Neural cell (in vitro differentiated cells): ENCODE results near the gene MSI2. TPM values are rescaled to one million over a fixed set of nuclear protein-coding genes. Genes with fewer than 3 reads are reported as not detected.

ENCODE experiments used
- H2AFZ ChIP-seq: fragments of 200-600, 300-800 bp; sonication (generic), shearing (Covaris generic); 2 replicates; pipeline ENCODE4 v1.6.0; 2014; ENCODE audit warnings: low read depth, mild to moderate bottlenecking, antibody characterized with exemption, low read length, moderate library complexity
- H3F3A ChIP-seq: fragments of 200-600 bp; shearing (Covaris generic); 2 replicates; pipeline ENCODE4 v1.6.1; 2016; ENCODE audit warnings: mild to moderate bottlenecking, moderate library complexity, mixed read lengths, antibody characterized with exemption, low read length; ENCODE audit not compliant: insufficient read depth, poor library complexity, severe bottlenecking
- H3K27ac ChIP-seq: fragments of 200-600, 300-800 bp; sonication (generic), shearing (Covaris generic); 2 replicates; pipeline ENCODE4 v1.5.1; 2014; ENCODE audit warnings: mild to moderate bottlenecking, low read length, moderate library complexity
- H3K27me3 ChIP-seq: fragments of 300-800, 200-600 bp; sonication (generic), shearing (Covaris generic); 2 replicates; pipeline ENCODE4 v1.6.0; 2014; ENCODE audit warnings: mild to moderate bottlenecking, low read depth, low read length, moderate library complexity; ENCODE audit not compliant: insufficient read depth
- H3K36me3 ChIP-seq: fragments of 300-800, 200-600 bp; sonication (generic), shearing (Covaris generic); 2 replicates; pipeline ENCODE4 v1.5.1; 2014; ENCODE audit warnings: mild to moderate bottlenecking, antibody characterized with exemption, low read length, moderate library complexity; ENCODE audit not compliant: insufficient read depth
- H3K4me2 ChIP-seq: fragments of 300-800, 200-600 bp; sonication (generic), shearing (Covaris generic); 2 replicates; pipeline ENCODE4 v1.6.0; 2014; ENCODE audit warnings: mild to moderate bottlenecking, low read length
- H3K4me3 ChIP-seq: fragments of 300-800, 200-600 bp; sonication (generic), shearing (Covaris generic); 2 replicates; pipeline ENCODE4 v1.5.1; 2014; ENCODE audit warnings: mild to moderate bottlenecking, low read length, moderate library complexity
- H3K79me2 ChIP-seq: fragments of 200-600 bp; shearing (Covaris generic); replicated peaks from 2 replicates; pipeline ENCODE4 v1.6.0; 2014; ENCODE audit warnings: mild to moderate bottlenecking, low read length, moderate library complexity; ENCODE audit not compliant: insufficient read depth
- H3K9ac ChIP-seq: fragments of 300-800, 200-600 bp; sonication (generic), shearing (Covaris generic); 2 replicates; pipeline ENCODE4 v1.6.1; 2016; ENCODE audit warnings: mild to moderate bottlenecking, low read length, mixed read lengths
- H3K9me2 ChIP-seq: fragments of 200-600 bp; shearing (Covaris generic); 2 replicates; pipeline ENCODE4 v1.6.1; 2016; ENCODE audit warnings: mild to moderate bottlenecking, low read length, mixed read lengths; ENCODE audit not compliant: insufficient read depth
- H3K9me3 ChIP-seq: fragments of 200-600, 300-800 bp; sonication (generic), shearing (Covaris generic); 2 replicates; pipeline ENCODE4 v1.6.1; 2016; ENCODE audit warnings: mild to moderate bottlenecking, mixed run types, low read length, moderate library complexity, mixed read lengths
- H4K20me1 ChIP-seq: fragments of 200-600 bp; shearing (Covaris generic); 2 replicates; pipeline ENCODE4 v1.6.1; 2016; ENCODE audit warnings: mild to moderate bottlenecking, mixed run types; ENCODE audit not compliant: insufficient read depth
- CTCF ChIP-seq: fragments of 450-650 bp; IDR thresholded peaks from 2 replicates; pipeline ENCODE4 v1.5.1; 2014; ENCODE audit warnings: antibody characterized with exemption, mild to moderate bottlenecking, moderate library complexity; ENCODE audit not compliant: poor library complexity, severe bottlenecking
- EP300 ChIP-seq: fragments of 450-650 bp; conservative IDR thresholded peaks from 2 replicates; pipeline ENCODE4 v1.6.1; 2014; ENCODE audit warnings: antibody characterized with exemption, mild to moderate bottlenecking, moderate library complexity; ENCODE audit not compliant: poor library complexity, severe bottlenecking
- EZH2 ChIP-seq: fragments of 200-600, 300-800 bp; shearing (Covaris generic), sonication (generic); IDR thresholded peaks from 2 replicates; pipeline ENCODE4 v1.6.1; 2014; ENCODE audit warnings: antibody characterized with exemption, low read length, borderline replicate concordance, mild to moderate bottlenecking; ENCODE audit not compliant: insufficient read depth, poor library complexity, severe bottlenecking
- MXI1 ChIP-seq: fragments of 450-650 bp; conservative IDR thresholded peaks from 2 replicates; pipeline ENCODE4 v1.6.1; 2014; ENCODE audit warnings: antibody characterized with exemption, mild to moderate bottlenecking; ENCODE audit not compliant: poor library complexity, severe bottlenecking
- POLR2AphosphoS5 ChIP-seq: IDR thresholded peaks from 2 replicates; pipeline ENCODE4 v1.6.1; 2012
- RAD21 ChIP-seq: fragments of 450-650 bp; conservative IDR thresholded peaks from 2 replicates; pipeline ENCODE4 v1.6.1; 2014; ENCODE audit warnings: antibody characterized with exemption, mild to moderate bottlenecking, moderate library complexity
- SMC3 ChIP-seq: fragments of 450-650 bp; conservative IDR thresholded peaks from 2 replicates; pipeline ENCODE4 v1.6.1; 2014; ENCODE audit warnings: antibody characterized with exemption, mild to moderate bottlenecking, moderate library complexity; ENCODE audit not compliant: poor library complexity
- TAF1 ChIP-seq: IDR thresholded peaks from 2 replicates; pipeline ENCODE4 v1.6.1; 2012; ENCODE audit warnings: low read depth
- polyA plus RNA-seq: library from polyadenylated mRNA; depleted of rRNA; stranded (reverse); fragments of >200 nt; gene quantifications from 2 replicates; pipeline ENCODE4 v1.2.3, GENCODE V29; 2014
- TF ChIP-seq, protein P1 (sequence below): IDR thresholded peaks from 2 replicates; pipeline ENCODE4 v1.6.1; 2012; ENCODE audit warnings: borderline replicate concordance

Gene MSI2
- polyA plus RNA-seq, 1 donor from 2014 or later, result 61.4 TPM

DNA sequence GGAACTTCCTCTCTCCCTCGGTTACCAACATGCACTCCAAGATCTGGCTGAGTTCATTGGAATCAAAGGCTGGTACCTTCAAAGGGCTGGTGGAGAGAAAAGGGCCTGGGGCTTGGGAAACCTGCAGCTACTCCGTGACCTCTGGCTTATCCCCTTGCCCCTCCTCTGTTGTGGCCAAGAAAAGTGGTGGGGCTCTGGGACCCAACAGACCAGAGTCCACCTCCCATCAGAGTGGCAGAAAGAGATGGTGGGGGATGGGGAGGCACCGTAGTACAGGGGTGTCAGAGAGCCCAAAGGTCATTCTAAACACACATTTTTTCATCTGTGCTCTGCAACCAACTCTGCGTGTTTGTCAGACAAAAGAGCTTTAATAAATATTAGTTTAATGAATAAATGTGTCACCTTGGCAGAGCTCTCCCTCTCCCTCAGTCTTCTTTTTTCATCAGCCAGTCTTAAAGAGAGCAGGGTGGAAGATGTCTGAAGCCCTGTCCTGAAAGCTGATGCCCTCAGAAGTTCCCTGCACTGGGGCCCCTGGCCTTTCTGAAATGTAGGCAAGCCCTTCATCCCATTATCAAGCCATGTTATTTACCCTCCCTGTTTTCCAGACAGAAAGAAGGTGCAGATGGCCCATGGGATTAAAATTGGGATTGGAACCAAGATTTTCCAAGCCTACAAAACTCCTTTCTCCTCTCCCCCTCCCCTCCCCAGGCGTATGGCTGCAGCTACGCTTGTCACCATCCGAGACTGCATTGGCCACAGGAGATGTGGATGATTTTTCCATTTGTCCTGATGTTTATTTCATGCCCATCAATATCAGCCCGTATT, 261.5 kb downstream of the MSI2 start:
- Histone ChIP-seq H3F3A (peaks cover 7% of the 10 kb centered on the region), H3K36me3 (no peaks in the 10 kb centered on the region), H3K4me3 (peak overlapping the region; percentile 46), H3K27ac (peak overlapping the region; percentile 86), H4K20me1 (no peaks in the 10 kb centered on the region), H3K9me3 (no peaks in the 10 kb centered on the region), H3K9ac (peak overlapping the region; percentile 53), H3K27me3 (no peaks in the 10 kb centered on the region), H2AFZ (no peak overlapping the region), H3K9me2 (no peaks in the 10 kb centered on the region), H3K4me2 (no peak overlapping the region), H3K79me2 (peaks cover 40% of the 10 kb centered on the region)
- no peak for TF ChIP-seq MXI1

DNA sequence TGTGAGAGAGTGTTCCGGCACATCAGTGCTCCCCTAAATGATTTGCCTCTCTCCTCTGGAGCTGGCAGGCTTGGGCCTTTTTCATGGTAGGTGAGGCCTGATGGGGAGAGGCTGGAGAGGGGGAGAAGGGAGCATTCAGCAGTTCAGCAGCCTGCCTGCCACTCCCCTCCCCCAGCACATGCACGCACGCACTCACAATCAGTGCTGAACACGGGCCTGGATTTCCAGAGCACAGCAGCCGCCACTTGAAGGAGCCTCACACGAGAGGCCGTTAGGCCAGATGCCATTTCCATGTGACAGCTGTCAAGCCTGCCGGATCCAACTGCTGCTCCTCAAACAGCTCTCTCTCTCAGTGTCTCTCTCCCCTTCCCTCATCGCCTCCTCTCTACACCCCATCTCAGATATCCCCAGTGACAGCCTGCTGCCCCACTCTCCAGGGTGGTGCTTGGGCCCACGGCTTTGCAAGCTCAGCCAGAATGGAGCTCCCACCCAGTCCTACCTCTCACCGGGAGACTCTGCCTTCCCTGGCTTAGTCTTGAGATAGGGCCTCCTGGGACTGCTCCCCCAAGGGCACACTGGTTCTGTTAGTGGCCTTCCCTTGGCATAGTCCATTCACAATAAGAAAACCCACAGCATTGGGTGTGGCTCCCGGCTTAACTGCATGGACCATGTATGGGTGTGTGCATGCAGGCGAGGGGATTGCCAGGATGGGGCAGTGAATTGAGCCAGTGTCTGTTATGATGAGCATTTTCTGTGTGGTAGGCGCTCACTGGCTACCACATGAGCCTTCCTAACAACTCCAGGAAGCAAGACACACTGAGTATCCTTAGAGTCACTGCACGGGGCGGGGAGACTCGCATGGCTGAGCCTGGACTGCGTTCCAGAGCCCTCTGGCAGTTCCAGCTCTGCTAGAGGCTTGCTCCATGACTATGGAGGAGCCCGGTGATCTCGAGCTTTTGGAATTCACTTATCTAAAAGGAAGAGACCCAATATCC, 262.6 kb downstream of the MSI2 start:
- TF ChIP-seq POLR2AphosphoS5 (peak; percentile 75), TAF1 (no peak), CTCF (peak; percentile 23), MXI1 (peak; percentile 73), EZH2 (no peak), EP300 (peak; percentile 94), RAD21 (peak; percentile 60), SMC3 (peak; percentile 59)
- TF ChIP-seq, protein P1, sequence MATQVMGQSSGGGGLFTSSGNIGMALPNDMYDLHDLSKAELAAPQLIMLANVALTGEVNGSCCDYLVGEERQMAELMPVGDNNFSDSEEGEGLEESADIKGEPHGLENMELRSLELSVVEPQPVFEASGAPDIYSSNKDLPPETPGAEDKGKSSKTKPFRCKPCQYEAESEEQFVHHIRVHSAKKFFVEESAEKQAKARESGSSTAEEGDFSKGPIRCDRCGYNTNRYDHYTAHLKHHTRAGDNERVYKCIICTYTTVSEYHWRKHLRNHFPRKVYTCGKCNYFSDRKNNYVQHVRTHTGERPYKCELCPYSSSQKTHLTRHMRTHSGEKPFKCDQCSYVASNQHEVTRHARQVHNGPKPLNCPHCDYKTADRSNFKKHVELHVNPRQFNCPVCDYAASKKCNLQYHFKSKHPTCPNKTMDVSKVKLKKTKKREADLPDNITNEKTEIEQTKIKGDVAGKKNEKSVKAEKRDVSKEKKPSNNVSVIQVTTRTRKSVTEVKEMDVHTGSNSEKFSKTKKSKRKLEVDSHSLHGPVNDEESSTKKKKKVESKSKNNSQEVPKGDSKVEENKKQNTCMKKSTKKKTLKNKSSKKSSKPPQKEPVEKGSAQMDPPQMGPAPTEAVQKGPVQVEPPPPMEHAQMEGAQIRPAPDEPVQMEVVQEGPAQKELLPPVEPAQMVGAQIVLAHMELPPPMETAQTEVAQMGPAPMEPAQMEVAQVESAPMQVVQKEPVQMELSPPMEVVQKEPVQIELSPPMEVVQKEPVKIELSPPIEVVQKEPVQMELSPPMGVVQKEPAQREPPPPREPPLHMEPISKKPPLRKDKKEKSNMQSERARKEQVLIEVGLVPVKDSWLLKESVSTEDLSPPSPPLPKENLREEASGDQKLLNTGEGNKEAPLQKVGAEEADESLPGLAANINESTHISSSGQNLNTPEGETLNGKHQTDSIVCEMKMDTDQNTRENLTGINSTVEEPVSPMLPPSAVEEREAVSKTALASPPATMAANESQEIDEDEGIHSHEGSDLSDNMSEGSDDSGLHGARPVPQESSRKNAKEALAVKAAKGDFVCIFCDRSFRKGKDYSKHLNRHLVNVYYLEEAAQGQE, result no peak
- peak overlapping the region; percentile 53 for H3K9ac ChIP-seq

More for the DNA sequence above, 262.6 kb downstream of the MSI2 start:
- H3K4me2 ChIP-seq, result peak overlapping the region; percentile 26
- peaks cover 39% of the 10 kb centered on the region for H3K79me2 ChIP-seq
- no peaks in the 10 kb centered on the region for H3K27me3 ChIP-seq
- no peak overlapping the region for H2AFZ ChIP-seq
- no peaks in the 10 kb centered on the region for H3K9me2 ChIP-seq
- peak overlapping the region; percentile 46 for H3K4me3 ChIP-seq
- no peaks in the 10 kb centered on the region for H4K20me1 ChIP-seq
- peak overlapping the region; percentile 86 for H3K27ac ChIP-seq
- H3K36me3 ChIP-seq, result no peaks in the 10 kb centered on the region
- H3F3A ChIP-seq, result peaks cover 7% of the 10 kb centered on the region
- H3K9me3 ChIP-seq, result no peaks in the 10 kb centered on the region
